Stimulated activated CD8-positive, alpha-beta memory T cell treated with anti-CD3 and anti-CD28 coated beads, Interleukin-4, amount 100 ng/mL, for 48 hours (primary cell): ENCODE results near the gene PPAT.
A peak's percentile ranks its signal among the peaks of the same experiment; 100 is the strongest.

ENCODE experiments used
- DNase-seq: peaks from one replicate; pipeline ENCODE4 v3.0.0-alpha.2; 2020

The PPAT gene

DNA sequence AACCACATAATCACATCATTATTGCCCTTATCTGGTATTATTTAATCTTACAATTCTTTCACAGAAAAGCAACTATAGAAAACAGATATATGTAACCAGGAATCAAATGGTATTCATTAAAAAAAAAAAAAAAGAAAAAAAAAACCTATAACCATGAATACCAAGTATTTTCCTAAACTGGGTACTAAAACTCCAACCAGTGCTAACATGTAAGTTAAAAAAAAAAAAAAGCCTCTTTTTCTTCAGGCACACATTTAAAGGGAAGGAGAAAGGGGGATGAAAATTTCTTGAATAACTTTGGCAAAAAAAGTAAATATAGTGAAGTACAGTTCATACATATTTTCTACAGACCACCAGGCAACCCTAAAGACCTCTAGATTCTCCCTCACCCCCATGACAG lies 2.1 kb downstream of the PPAT start:
- no peak for DNase-seq

- no peak for DNase-seq
Measured at GRCh38 chr4:56430203-56430602, 5.2 kb downstream of the PPAT start.

DNA sequence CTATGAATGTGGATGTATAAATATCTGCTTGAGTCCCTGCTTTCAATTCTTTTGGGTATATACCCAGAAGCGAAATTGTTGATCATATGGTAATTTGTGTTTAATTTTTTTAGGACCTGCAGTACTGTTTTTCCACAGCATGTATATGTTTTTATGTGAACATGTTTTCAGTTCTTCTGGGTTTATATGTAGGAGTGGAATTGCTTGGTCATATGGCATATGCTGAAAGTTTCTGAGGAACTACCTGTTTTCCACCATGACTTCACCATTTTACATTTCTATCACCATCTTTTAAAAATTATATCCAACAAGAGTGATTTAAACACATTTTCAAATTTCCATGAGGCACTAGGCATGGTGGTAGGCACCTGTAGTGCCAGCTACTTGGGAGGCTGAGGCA lies 8.2 kb downstream of the PPAT start:
- DNase-seq: no peak

GRCh38 chr4:56426273-56426672 lies 9.1 kb downstream of the PPAT start:
- no peak for DNase-seq

GRCh38 chr4:56425518-56425917 lies 9.9 kb downstream of the PPAT start:
- DNase-seq: no peak

DNA sequence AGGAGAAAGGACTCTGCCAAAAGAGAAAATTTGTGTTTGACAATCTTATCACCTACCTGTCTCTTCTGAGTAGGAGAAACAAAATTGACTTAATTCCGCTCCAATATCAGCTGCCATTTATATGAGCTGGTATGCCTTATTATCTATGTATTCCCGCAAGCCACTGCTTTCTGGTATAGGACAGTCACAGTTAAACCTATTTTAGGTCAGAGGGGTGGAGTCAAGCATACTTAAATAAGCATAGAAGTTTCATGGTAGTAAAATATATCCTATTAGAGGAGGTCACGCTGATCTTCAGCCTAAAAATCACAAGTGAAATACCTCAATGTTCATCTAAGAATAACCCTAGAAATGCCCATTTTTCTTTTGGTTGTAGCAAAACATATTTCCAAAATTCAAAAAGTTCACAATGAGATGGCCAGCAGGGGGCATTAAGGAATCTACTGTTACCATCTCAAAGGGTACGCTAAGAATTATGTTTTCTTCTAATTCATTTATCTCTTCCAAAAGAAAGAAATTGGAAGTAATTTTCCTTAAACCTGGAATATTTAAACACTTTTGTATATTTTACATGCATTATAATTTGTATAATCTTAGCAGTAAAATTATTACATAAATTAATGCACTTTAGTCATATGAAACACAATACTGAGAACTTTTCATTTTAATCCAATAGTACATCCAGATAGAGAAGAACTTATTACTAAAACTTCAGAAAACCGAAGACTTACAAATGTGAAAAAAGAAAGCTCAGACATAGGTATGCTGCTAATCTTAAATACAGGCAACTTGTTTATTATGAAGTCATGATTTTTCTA lies 10.5 kb downstream of the PPAT start:
- no peak for DNase-seq

DNA sequence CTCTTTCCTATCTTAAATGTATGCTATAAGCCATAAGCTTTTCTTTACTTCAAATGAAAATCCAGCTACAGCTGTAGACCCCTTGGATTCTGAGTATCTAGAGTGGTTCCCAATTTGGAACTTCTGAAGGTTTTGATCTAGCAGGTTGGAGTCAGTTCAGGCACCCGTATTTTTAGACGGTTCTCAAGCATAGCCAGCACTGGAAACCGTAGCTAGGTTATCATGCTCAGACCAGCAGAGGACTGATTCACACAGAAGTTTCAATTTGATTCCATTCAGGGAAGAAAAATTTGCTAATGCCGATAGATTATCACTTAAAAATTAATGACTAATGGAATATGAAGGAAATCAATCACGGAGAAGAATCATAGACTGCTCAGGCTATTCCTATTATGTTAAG lies 11.2 kb downstream of the PPAT start:
- DNase-seq: no peak

DNA sequence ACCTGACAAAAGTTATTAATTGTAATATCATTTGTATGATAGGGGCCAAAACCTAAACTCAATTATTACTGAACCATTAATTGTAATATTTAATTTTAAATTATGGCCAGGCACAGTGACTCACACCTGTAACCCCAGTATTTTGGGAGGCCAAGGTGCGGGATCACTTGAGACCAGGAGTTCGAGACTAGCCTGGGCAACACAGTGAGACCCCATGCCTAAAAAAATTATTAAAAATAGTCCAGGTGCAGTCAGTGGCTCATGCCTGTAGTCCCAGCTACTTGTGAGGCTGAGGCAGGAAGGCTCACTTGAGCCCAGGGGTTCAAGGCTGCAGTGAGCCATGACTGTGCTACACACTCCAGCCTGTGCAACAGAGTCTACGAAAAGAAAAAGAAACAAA lies 18.0 kb downstream of the PPAT start:
- no peak for DNase-seq

DNA sequence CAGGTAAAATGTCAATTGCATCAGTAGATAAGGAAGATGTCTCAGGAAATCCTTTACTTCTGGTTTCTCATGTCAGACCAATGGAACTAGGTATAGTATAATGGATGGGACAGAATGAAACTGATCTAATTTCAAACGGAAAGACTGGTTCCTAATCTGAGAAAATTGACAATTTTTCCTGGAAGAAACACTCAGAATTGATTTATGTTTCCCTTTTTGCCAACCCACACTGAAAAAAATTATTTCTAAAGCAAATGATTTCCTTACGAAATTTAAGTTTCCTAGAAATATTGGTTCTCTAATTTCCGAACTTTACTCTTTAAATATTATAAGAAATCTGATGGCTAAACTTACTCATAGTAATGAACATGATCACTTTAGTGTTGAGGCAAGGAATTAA lies 19.1 kb downstream of the PPAT start:
- no peak for DNase-seq

- no peak for DNase-seq
Measured at GRCh38 chr4:56414135-56414670, 21.2 kb downstream of the PPAT start.

- no peak for DNase-seq
Measured at GRCh38 chr4:56410247-56411062, 25.0 kb downstream of the PPAT start.

DNA sequence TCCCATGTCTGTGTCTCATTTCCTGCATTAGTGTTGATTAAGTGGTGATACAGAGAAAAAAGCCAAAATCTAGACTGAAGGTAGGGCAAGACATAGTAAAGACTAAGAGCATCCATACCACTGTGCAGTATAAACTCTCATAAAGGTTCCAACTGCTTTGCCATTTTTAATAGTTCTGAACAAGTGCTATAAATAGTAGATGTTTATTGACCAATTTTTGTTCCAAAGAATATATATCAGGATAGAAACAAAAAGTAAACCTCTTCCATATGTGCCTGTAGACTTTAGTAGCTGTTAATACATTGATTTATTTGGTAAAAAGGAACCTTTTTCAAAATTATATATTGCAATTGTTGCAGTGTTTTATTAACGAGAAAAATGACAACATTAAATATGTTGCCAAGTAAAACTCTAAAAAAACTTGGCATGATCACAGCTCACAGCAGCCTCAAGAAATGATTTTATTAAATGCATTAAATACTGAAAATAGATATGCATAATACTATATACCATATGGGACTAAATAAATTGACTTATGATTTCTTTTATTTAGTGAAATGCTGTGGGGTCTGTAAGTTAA lies 25.8 kb downstream of the PPAT start:
- DNase-seq: no peak

- DNase-seq: no peak
Measured at GRCh38 chr4:56408978-56409377, 26.4 kb downstream of the PPAT start.

GRCh38 chr4:56406151-56406550 lies 29.3 kb downstream of the PPAT start:
- DNase-seq: no peak

GRCh38 chr4:56405016-56405415 lies 30.4 kb downstream of the PPAT start:
- DNase-seq: no peak

DNA sequence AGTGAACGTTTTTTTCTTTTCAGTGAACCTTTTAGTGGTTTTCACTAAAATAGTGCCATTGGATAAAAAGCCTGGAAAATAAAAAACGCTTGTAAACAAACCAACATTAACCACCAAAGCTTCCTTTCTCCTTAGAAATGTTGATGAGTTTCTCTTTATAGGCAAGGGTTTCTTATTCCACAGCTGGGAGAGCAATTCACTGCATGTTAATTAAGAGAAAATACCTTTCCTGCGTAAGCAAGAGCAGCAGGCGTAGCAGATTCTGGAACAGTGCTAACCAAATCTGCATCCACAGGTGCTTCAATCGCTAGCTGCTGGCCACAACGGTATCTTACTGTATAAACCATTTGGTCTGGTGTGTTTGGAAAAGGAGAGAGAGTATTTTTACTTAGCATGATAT lies 34.9 kb downstream of the PPAT start:
- no peak for DNase-seq

DNA sequence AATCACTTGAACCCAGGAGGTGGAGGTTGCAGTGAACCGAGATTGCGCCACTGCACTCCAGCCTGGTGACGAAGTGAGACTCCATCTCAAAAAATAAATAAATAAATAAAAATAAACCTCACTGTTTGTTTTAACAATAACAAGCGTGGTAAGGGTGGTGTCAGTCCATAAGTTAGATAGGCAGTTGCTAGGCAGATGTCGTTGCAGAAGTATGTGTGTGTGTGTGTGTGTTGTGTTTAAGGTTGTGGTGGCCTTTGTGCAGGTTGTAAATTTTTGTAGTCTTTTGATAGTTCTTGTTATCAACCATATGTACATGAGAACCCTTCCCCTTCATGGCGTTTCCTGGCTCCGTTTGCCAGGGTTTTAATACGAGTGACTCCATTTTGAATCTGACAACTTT lies 44.1 kb downstream of the PPAT start:
- no peak for DNase-seq

- DNase-seq: no peak
Measured at GRCh38 chr4:56389558-56389957, 45.9 kb downstream of the PPAT start.

GRCh38 chr4:56388306-56388705 lies 47.1 kb downstream of the PPAT start:
- no peak for DNase-seq

- peak; percentile 98 for DNase-seq
Measured at GRCh38 chr4:56387023-56388001, 48.1 kb downstream of the PPAT start, which contains the start of gene AASDH. Gene AASDH, minus strand, starts transcription at chr4:56387491. Its CDS starts 3,192 bp downstream, at chr4:56384299.

- DNase-seq: no peak
Measured at GRCh38 chr4:56386091-56386490, 49.3 kb downstream of the PPAT start.

DNA sequence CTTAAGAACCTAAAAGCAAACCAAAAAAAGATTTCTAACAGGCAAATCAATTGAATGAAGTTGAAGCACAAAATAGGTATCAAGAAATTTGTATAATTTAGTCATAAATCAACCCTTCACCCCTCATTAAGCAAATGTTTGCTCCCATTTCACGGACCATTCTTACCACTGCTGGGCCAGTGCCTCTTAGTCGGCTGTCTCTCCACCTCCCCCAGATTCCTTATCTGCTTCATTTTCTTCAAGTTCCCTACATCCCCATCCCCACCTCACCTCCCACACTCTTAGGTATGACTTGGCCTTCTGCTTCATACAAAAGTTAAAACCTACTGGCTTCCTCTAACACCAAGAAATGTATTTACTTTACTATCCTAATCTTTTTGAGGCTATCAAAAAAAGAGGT lies 60.0 kb downstream of the PPAT start:
- no peak for DNase-seq
